ENCODE results near the gene SNPH. TPM values are rescaled to one million over a fixed set of nuclear protein-coding genes. Genes with fewer than 3 reads are reported as not detected.
A peak's percentile ranks its signal among the peaks of the same experiment; 100 is the strongest.

Gene SNPH
- polyA plus RNA-seq, 1 donor: 2.3 TPM

DNA sequence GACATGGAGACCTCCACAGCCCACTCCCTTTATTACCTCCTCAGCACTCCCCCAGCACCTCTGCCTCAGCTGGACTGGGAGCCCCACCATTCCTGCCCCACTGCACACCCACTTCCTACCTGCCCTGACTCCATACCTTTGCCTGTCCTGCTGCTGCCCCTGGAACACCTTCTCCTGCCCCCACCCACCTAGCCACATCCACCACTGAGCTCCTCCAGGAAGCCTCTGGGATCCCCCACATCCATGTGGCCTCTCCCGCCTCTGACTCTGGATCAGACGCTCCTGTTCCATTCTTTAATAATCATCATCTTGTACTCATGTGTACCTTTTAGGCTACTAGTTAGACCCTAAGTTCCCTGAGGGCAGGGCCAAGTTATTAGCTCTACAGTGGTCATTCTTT, 65.0 kb downstream of the SNPH start:
- DNase-seq: no peak
- WGBS (ENCODE audit: insufficient coverage, low lambda C conversion rate): 100% methylated on average over 2 of the region's 2 CpGs
- H3K4me1 ChIP-seq (ENCODE audit: control insufficient read depth, insufficient read depth, low read length): peaks cover 43% of the 10 kb centered on the region

DNA sequence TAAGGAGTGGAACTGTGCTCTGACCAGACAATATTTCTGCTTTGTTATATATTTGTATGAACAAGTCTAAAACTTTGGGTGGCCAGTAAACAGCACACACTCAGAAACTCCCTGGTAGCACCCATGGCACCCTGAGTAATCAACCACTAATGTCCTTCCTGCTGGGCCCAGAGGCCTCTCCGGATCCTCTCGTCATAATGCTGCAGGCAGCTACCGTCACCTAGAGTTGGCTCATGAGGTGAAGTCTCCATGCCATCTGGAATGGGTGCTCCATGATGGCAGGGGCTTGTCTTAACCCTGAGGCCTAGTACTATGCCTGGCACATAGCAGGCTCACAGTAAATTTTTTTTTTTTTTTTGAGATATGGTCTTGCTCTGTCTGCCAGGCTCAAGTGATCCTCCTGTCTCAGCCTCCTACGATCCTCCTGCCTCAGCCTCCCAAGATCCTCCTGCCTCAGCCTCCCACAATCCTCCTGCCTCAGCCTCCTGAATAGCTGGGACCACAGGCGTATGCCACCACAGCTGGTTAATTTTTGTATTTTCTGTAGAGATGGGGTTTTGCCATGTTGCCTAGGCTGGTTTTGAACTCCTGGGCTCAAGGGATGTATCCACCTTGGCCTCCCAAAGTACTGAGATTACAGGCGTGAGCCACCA, 65.8 kb downstream of the SNPH start:
- no peaks in the 10 kb centered on the region for H3K27me3 ChIP-seq (ENCODE audit: control insufficient read depth, insufficient read depth, low read length)
- no peak overlapping the region for H3K4me3 ChIP-seq (ENCODE audit: low read length)
- H3K9me3 ChIP-seq (ENCODE audit: control insufficient read depth, low read depth, low read length): peaks cover 3% of the 10 kb centered on the region
- DNase-seq: no peak
- WGBS (ENCODE audit: insufficient coverage, low lambda C conversion rate): no CpG with 5 or more reads among the region's 6 CpGs
- peaks cover 35% of the 10 kb centered on the region for H3K4me1 ChIP-seq (ENCODE audit: control insufficient read depth, insufficient read depth, low read length)
- H3K36me3 ChIP-seq (ENCODE audit: control insufficient read depth, insufficient read depth, low read length): peaks cover 16% of the 10 kb centered on the region
- H3K27ac ChIP-seq (ENCODE audit: low read length): no peak overlapping the region

More for the DNA sequence above, 65.0 kb downstream of the SNPH start:
- H3K4me3 ChIP-seq (ENCODE audit: low read length): no peak overlapping the region
- H3K9me3 ChIP-seq (ENCODE audit: control insufficient read depth, low read depth, low read length): peaks cover 3% of the 10 kb centered on the region
- H3K36me3 ChIP-seq (ENCODE audit: control insufficient read depth, insufficient read depth, low read length): peaks cover 16% of the 10 kb centered on the region
- no peaks in the 10 kb centered on the region for H3K27me3 ChIP-seq (ENCODE audit: control insufficient read depth, insufficient read depth, low read length)
- H3K27ac ChIP-seq (ENCODE audit: low read length): peak overlapping the region; percentile 98

DNA sequence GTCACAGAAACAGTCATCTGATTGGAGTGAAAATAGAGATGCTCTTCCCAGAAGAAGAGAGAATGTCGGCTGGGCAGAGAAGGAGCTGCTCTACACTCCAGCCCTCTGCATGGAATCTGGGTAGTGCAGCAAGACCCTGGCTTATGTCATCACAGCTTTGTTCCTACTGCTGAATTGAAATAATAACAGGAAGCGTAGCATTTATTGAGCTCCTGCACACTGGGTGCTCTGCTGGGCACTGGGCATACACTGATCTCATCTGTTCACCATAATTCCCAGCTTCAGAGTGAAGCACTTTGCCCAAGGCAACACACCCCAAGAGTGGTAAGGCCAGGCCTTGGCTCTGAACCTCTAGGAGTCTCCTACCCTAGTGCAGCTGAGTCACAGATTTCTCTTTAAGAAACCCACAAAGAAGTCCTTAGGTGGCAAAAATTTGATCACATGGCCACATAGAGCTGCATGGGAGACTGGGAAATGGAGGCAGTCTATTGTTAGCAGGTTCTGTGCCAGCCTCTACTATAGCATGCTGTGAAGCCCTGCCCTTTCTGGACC, 66.7 kb downstream of the SNPH start:
- Histone ChIP-seq H3K4me1 (ENCODE audit: control insufficient read depth, insufficient read depth, low read length) (peaks cover 26% of the 10 kb centered on the region), H3K27me3 (ENCODE audit: control insufficient read depth, insufficient read depth, low read length) (no peaks in the 10 kb centered on the region), H3K4me3 (ENCODE audit: low read length) (no peak overlapping the region), H3K9me3 (ENCODE audit: control insufficient read depth, low read depth, low read length) (peaks cover 3% of the 10 kb centered on the region), H3K27ac (ENCODE audit: low read length) (no peak overlapping the region), H3K36me3 (ENCODE audit: control insufficient read depth, insufficient read depth, low read length) (peaks cover 16% of the 10 kb centered on the region)
- DNase-seq: no peak
- WGBS (ENCODE audit: insufficient coverage, low lambda C conversion rate): no CpG with 5 or more reads among the region's 2 CpGs

DNA sequence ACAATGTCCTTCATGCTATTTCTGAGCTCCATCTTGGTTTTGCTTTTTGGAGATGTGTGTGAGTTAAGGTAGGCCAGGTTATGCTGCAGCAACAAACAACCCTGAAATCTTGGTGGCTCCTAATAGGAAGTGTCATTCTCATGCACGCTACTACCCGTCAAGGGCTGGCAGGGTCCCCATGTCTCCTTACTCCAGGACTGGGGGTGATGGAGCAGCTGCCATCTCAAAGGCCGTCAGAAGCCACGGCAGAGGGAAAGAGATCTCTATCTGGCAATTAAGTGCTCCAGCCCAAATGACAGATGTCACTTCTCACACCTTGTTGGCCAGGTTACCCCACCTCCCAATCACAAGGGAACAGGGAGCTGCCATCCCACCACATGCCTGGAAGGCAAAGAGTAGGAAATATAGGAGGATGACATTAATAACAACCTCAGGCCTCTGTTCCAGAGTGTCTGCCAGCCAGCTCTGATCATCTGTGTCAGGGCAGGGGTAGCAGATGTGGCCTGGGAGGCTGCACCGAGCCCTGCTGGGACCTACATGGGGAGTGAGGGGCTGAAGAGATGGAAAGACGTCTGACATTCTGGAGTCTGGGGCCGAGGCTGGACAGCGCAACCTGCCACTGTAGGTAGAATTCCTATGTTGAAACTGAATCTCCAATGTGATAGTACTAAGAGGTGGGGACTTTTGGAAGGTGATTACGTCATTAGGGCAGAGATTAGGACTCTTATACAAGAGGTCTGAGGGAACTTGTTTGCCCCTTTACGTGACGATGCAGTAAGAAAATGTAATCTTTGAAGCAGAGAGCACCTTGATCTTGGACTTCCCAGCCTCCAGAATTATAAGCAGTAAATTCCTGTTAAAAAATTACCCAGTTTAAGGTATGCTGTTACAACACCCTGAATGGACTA, 67.6 kb downstream of the SNPH start:
- H3K4me1 ChIP-seq (ENCODE audit: control insufficient read depth, insufficient read depth, low read length): peaks cover 17% of the 10 kb centered on the region
- no peak overlapping the region for H3K27ac ChIP-seq (ENCODE audit: low read length)
- H3K4me3 ChIP-seq (ENCODE audit: low read length): no peak overlapping the region
- DNase-seq: no peak
- H3K36me3 ChIP-seq (ENCODE audit: control insufficient read depth, insufficient read depth, low read length): peaks cover 16% of the 10 kb centered on the region
- WGBS (ENCODE audit: insufficient coverage, low lambda C conversion rate): no CpG with 5 or more reads among the region's 11 CpGs
- peaks cover 3% of the 10 kb centered on the region for H3K9me3 ChIP-seq (ENCODE audit: control insufficient read depth, low read depth, low read length)
- H3K27me3 ChIP-seq (ENCODE audit: control insufficient read depth, insufficient read depth, low read length): no peaks in the 10 kb centered on the region

DNA sequence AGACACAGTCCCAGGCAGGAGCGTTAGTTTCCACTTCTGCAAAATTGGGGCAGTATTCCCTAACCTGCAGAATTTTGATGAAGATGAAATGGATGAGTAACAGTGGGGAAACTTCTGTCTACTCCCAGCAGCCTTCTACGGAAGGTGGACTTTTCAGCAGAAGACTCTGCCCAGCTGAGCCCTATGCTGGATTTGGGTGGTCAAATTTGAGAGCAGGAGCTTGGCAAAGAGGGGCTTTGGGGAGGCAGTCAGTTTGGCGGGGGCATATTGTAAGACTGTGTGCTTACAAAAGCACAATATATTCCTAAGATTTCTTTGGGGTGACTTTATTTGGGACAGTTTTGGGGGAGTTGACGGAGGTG, 68.3 kb downstream of the SNPH start:
- H3K36me3 ChIP-seq (ENCODE audit: control insufficient read depth, insufficient read depth, low read length): peaks cover 16% of the 10 kb centered on the region
- DNase-seq: no peak
- no peak overlapping the region for H3K4me3 ChIP-seq (ENCODE audit: low read length)
- H3K9me3 ChIP-seq (ENCODE audit: control insufficient read depth, low read depth, low read length): peaks cover 3% of the 10 kb centered on the region
- peaks cover 13% of the 10 kb centered on the region for H3K4me1 ChIP-seq (ENCODE audit: control insufficient read depth, insufficient read depth, low read length)
- no peaks in the 10 kb centered on the region for H3K27me3 ChIP-seq (ENCODE audit: control insufficient read depth, insufficient read depth, low read length)
- H3K27ac ChIP-seq (ENCODE audit: low read length): no peak overlapping the region
- no CpG with 5 or more reads among the region's 4 CpGs for WGBS (ENCODE audit: insufficient coverage, low lambda C conversion rate)

DNA sequence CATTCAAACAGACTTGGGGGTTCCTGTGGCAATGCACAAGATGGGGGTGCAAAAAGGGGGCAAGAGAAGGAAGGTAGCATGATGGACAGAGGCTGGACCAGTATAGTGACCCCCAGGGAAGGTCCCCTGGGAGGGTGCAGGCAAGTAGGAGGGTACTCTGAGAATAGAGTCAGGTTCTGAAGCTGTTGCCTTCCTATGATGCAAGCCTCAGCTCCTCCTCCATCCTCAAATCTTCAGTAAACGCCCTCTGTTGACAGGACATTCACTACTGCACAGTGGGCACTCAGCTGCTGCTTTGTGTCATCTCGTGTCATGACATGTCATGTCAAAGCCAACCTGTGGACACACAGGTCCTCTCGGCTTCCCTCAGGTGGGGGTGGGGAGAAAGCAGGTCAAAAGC, 68.7 kb downstream of the SNPH start:
- Histone ChIP-seq H3K4me1 (ENCODE audit: control insufficient read depth, insufficient read depth, low read length) (peaks cover 9% of the 10 kb centered on the region), H3K27ac (ENCODE audit: low read length) (no peak overlapping the region), H3K4me3 (ENCODE audit: low read length) (no peak overlapping the region), H3K36me3 (ENCODE audit: control insufficient read depth, insufficient read depth, low read length) (peaks cover 16% of the 10 kb centered on the region), H3K9me3 (ENCODE audit: control insufficient read depth, low read depth, low read length) (peaks cover 3% of the 10 kb centered on the region), H3K27me3 (ENCODE audit: control insufficient read depth, insufficient read depth, low read length) (no peaks in the 10 kb centered on the region)
- no CpG with 5 or more reads among the region's 3 CpGs for WGBS (ENCODE audit: insufficient coverage, low lambda C conversion rate)
- no peak for DNase-seq

DNA sequence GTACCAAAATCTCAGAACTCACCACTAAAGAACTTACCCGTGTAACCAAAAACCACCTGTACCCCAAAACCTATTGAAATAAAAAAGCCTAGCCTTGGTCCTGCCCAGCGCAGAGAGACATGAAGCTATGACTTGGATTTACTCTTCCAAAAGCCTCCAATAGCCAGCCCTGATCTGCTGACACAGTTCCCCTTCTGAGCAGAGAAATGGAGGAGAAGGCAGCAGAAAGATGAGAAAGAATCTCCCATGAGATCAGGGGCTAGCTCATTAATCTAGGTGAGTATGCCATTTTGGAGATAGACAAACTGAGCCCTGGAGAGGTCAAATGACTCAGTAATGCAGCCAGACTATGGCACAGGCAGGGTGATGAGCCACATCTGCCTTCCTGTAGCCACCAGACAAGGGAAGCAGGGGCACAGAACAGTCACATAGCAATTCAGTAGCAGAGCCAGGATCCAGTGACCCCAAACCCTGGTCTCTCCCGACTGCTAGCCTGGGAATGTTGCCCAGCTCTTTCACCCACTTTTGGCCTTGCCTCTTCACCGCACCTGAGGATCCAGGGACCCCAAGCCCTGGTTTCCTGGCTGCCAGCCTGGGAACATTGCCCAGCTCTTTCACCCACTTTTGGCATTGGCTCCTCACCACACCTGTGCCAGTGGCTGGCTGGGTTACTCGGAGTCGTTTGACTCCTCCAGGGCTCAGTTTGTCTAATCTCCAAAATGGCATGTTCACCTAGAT, 70.0 kb downstream of the SNPH start:
- no peak overlapping the region for H3K27ac ChIP-seq (ENCODE audit: low read length)
- H3K4me3 ChIP-seq (ENCODE audit: low read length): no peak overlapping the region
- peaks cover 3% of the 10 kb centered on the region for H3K9me3 ChIP-seq (ENCODE audit: control insufficient read depth, low read depth, low read length)
- H3K36me3 ChIP-seq (ENCODE audit: control insufficient read depth, insufficient read depth, low read length): peaks cover 16% of the 10 kb centered on the region
- H3K27me3 ChIP-seq (ENCODE audit: control insufficient read depth, insufficient read depth, low read length): no peaks in the 10 kb centered on the region
- no peak for DNase-seq
- WGBS (ENCODE audit: insufficient coverage, low lambda C conversion rate): no CpG with 5 or more reads among the region's 6 CpGs
- no peaks in the 10 kb centered on the region for H3K4me1 ChIP-seq (ENCODE audit: control insufficient read depth, insufficient read depth, low read length)

DNA sequence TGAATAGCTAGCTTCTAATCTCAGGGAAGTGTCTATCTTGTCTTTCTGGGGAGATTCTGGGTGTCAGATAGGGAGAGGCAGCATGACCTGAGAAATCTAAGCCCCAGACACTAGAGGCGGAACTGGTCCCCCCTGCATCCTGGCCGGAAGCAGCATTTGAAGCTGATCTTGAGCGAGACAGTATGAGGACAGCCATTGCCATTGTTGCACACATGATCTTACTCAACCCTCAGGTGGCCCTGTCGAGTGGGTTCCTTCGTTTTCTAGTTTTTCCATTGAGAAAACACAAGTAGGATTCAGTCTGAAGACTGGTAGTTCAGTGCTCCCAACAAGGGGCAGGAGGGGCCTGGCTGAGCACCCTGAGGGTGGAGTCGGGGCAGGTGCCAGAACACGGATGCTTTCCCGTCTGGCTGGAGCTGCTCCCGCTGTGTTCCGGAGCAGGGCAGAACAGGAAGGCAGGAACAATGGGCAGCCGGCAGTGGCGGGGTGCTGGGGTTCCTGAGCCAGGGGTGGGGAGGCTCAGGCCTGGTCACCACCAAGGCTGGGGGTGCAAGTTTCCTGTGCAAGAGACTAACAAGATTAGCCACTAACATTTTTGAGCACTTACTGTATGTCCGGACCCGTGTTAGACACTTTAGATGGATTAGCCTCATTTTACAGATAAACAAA, 70.7 kb downstream of the SNPH start:
- Histone ChIP-seq H3K4me1 (ENCODE audit: control insufficient read depth, insufficient read depth, low read length) (no peaks in the 10 kb centered on the region), H3K27me3 (ENCODE audit: control insufficient read depth, insufficient read depth, low read length) (no peaks in the 10 kb centered on the region), H3K36me3 (ENCODE audit: control insufficient read depth, insufficient read depth, low read length) (peaks cover 16% of the 10 kb centered on the region), H3K4me3 (ENCODE audit: low read length) (no peak overlapping the region), H3K9me3 (ENCODE audit: control insufficient read depth, low read depth, low read length) (peaks cover 3% of the 10 kb centered on the region), H3K27ac (ENCODE audit: low read length) (no peak overlapping the region)
- peak in 1 of 2 donors; percentile 17 for DNase-seq
- no CpG with 5 or more reads among the region's 14 CpGs for WGBS (ENCODE audit: insufficient coverage, low lambda C conversion rate)

DNA sequence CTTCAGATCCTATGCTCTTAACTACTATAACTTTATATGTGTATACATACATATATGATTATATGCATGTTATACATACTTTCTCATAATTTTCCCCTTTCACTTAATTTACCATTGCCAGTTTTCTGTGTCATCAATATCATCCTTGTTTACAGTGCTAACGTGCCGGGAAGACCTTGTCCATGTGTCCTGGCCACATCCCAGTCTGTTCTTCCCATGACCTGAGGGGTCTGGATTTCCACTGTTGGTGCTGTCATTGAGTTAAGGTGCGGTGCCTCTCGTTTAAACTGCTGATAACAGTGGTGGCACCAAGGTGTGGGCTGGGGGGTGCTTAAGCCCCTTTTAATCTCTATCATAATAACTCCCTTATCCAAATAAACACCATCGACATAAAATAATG, 71.3 kb downstream of the SNPH start:
- no CpG with 5 or more reads among the region's 5 CpGs for WGBS (ENCODE audit: insufficient coverage, low lambda C conversion rate)
- Histone ChIP-seq H3K9me3 (ENCODE audit: control insufficient read depth, low read depth, low read length) (peaks cover 3% of the 10 kb centered on the region), H3K27ac (ENCODE audit: low read length) (no peak overlapping the region), H3K4me3 (ENCODE audit: low read length) (no peak overlapping the region), H3K36me3 (ENCODE audit: control insufficient read depth, insufficient read depth, low read length) (peaks cover 16% of the 10 kb centered on the region), H3K4me1 (ENCODE audit: control insufficient read depth, insufficient read depth, low read length) (no peaks in the 10 kb centered on the region), H3K27me3 (ENCODE audit: control insufficient read depth, insufficient read depth, low read length) (no peaks in the 10 kb centered on the region)
- no peak for DNase-seq

DNA sequence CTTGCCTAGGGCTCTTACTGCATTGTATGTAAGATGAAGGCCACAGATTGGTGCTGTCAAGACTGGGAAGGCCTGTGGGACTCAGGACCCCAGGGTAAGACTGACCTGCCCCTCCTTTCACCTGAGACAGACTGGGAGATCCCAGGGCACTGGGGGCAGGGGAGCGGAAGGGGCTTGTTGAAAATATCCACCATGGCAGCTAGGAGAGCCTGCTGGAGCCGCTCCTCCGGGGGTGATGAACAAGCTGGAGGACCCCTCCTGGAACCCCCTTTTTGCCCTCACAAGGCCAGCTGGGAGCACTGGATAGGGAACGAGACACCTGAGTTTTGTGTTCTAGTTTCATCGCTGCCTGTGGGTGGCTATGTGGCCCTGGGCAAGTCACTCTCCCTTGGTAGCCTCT, 72.0 kb downstream of the SNPH start:
- DNase-seq: no peak
- Histone ChIP-seq H3K27ac (ENCODE audit: low read length) (no peak overlapping the region), H3K9me3 (ENCODE audit: control insufficient read depth, low read depth, low read length) (peaks cover 3% of the 10 kb centered on the region), H3K36me3 (ENCODE audit: control insufficient read depth, insufficient read depth, low read length) (peaks cover 9% of the 10 kb centered on the region), H3K27me3 (ENCODE audit: control insufficient read depth, insufficient read depth, low read length) (no peaks in the 10 kb centered on the region), H3K4me3 (ENCODE audit: low read length) (no peak overlapping the region), H3K4me1 (ENCODE audit: control insufficient read depth, insufficient read depth, low read length) (no peaks in the 10 kb centered on the region)
- no CpG with 5 or more reads among the region's 5 CpGs for WGBS (ENCODE audit: insufficient coverage, low lambda C conversion rate)
